Astrocyte of the hippocampus (primary cell): ENCODE measurements around the gene RBMX2.

Experiments used
- DNase-seq: peaks from one replicate; pipeline ENCODE4 v3.0.0; 2011; ENCODE audit warnings: low read depth, low spot score

RBMX2 gene

GRCh38 chrX:130446974-130447373 lies 45.2 kb downstream of the RBMX2 start:
- no peak for DNase-seq
